Ishikawa (cell line): ENCODE results near the gene KDM1A.

ENCODE experiments used
- EGR1 ChIP-seq: IDR thresholded peaks from 2 replicates; pipeline ENCODE4 v1.6.1; 2012
- EP300 ChIP-seq: IDR thresholded peaks from 2 replicates; pipeline ENCODE4 v1.6.1; 2012; ENCODE audit warnings: borderline replicate concordance
- RAD21 ChIP-seq: IDR thresholded peaks from 2 replicates; pipeline ENCODE4 v1.6.1; 2012; ENCODE audit warnings: low read depth
- TAF1 ChIP-seq: IDR thresholded peaks from 2 replicates; pipeline ENCODE4 v1.6.1; 2012; ENCODE audit warnings: low read depth, mild to moderate bottlenecking
- ZBTB7A ChIP-seq: IDR thresholded peaks from 2 replicates; pipeline ENCODE4 v1.6.1; 2012; ENCODE audit warnings: low read depth
- TF ChIP-seq, protein P1 (sequence below): IDR thresholded peaks from 2 replicates; pipeline ENCODE4 v1.6.1; 2012; ENCODE audit warnings: low read depth, mild to moderate bottlenecking

GRCh38 chr1:23103001-23103889 lies 84.0 kb downstream of the KDM1A start:
- TF ChIP-seq EP300 (no peak), TAF1 (no peak), RAD21 (no peak), ZBTB7A (no peak), EGR1 (no peak)
- TF ChIP-seq, protein P1, sequence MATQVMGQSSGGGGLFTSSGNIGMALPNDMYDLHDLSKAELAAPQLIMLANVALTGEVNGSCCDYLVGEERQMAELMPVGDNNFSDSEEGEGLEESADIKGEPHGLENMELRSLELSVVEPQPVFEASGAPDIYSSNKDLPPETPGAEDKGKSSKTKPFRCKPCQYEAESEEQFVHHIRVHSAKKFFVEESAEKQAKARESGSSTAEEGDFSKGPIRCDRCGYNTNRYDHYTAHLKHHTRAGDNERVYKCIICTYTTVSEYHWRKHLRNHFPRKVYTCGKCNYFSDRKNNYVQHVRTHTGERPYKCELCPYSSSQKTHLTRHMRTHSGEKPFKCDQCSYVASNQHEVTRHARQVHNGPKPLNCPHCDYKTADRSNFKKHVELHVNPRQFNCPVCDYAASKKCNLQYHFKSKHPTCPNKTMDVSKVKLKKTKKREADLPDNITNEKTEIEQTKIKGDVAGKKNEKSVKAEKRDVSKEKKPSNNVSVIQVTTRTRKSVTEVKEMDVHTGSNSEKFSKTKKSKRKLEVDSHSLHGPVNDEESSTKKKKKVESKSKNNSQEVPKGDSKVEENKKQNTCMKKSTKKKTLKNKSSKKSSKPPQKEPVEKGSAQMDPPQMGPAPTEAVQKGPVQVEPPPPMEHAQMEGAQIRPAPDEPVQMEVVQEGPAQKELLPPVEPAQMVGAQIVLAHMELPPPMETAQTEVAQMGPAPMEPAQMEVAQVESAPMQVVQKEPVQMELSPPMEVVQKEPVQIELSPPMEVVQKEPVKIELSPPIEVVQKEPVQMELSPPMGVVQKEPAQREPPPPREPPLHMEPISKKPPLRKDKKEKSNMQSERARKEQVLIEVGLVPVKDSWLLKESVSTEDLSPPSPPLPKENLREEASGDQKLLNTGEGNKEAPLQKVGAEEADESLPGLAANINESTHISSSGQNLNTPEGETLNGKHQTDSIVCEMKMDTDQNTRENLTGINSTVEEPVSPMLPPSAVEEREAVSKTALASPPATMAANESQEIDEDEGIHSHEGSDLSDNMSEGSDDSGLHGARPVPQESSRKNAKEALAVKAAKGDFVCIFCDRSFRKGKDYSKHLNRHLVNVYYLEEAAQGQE = no peak
